Measurements from ENCODE around the gene SELENOM. TPM values are rescaled to one million over a fixed set of nuclear protein-coding genes. Genes with fewer than 3 reads are reported as not detected.

The SELENOM gene
- total RNA-seq, 2 experiments from 2014 or later = 2.1 to 2.2 TPM

DNA sequence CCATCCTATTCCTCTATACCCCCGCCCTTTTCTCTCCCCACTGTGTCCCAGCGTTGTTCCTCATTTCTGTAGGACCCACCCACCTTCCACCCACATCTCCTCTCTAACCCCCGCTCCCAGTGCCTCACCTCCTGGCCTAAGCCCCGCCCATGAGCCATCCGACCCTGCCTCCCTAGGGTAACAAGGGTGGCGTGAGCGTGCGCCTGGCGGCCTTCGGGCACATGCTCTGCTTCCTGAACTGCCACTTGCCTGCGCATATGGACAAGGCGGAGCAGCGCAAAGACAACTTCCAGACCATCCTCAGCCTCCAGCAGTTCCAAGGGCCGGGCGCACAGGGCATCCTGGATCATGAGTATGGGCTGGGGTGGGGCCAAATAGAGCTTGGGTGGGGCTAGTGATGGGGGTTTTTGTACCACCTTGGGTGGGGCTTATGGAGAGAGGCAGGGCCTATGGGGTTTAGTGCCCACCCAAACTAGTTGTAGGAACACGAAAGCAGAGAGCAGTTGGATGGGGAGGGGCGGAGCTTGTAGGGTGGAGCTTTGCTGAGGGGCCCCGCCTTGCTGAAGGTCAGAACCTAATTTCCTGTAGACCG is 19.9 kb upstream of the SELENOM start:
- no peaks in the 10 kb centered on the region for H3K4me1 Mint-ChIP-seq
- H3K4me3 Mint-ChIP-seq = no peak overlapping the region
- no peaks in the 10 kb centered on the region for H3K9me3 Mint-ChIP-seq
- no peaks in the 10 kb centered on the region for H3K36me3 Mint-ChIP-seq (ENCODE audit: low read depth)
- CTCF ChIA-PET = interaction anchor here (1.0 to 1.5 kb wide), 2 partner anchors 13 to 15 kb away, joined by 3 read pairs; partner anchors contain the start of gene PLA2G3
- no peak overlapping the region for H3K27ac Mint-ChIP-seq
- no peaks in the 10 kb centered on the region for H3K27me3 Mint-ChIP-seq
- DNase-seq = no peak
- POLR2A ChIA-PET = no interaction called here

DNA sequence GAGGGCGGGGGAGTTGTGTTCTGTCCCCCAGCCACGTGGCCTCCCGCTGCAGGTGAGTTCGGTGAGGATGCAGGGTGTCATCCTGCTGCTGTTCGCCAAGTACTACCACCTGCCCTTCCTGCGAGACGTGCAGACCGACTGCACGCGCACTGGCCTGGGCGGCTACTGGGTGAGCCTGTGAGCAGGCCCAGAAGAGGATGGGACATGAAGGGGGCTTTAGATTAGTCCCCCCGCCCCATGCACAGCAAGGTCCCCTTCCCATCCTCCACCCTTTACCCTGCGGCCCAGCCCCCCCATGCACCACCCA is 19.5 kb upstream of the SELENOM start:
- Mint-ChIP-seq H3K4me1 (no peaks in the 10 kb centered on the region), H3K9me3 (no peaks in the 10 kb centered on the region), H3K4me3 (no peak overlapping the region), H3K36me3 (ENCODE audit: low read depth) (no peaks in the 10 kb centered on the region), H3K27ac (no peak overlapping the region), H3K27me3 (no peaks in the 10 kb centered on the region)
- ChIA-PET POLR2A (no interaction called here), CTCF (no interaction called here)
- no peak for DNase-seq

GRCh38 chr22:31126128-31126868 is 18.9 kb upstream of the SELENOM start:
- ChIA-PET CTCF (no interaction called here), POLR2A (no interaction called here)
- Mint-ChIP-seq H3K4me3 (no peak overlapping the region), H3K27ac (no peak overlapping the region), H3K4me1 (no peaks in the 10 kb centered on the region), H3K9me3 (no peaks in the 10 kb centered on the region), H3K27me3 (no peaks in the 10 kb centered on the region), H3K36me3 (ENCODE audit: low read depth) (no peaks in the 10 kb centered on the region)
- no peak for DNase-seq

GRCh38 chr22:31125521-31126117 is 18.3 kb upstream of the SELENOM start:
- ChIA-PET POLR2A (no interaction called here), CTCF (no interaction called here)
- Mint-ChIP-seq H3K36me3 (ENCODE audit: low read depth) (no peaks in the 10 kb centered on the region), H3K27me3 (no peaks in the 10 kb centered on the region), H3K4me3 (no peak overlapping the region), H3K27ac (no peak overlapping the region), H3K9me3 (no peaks in the 10 kb centered on the region), H3K4me1 (no peaks in the 10 kb centered on the region)
- no peak for DNase-seq

DNA sequence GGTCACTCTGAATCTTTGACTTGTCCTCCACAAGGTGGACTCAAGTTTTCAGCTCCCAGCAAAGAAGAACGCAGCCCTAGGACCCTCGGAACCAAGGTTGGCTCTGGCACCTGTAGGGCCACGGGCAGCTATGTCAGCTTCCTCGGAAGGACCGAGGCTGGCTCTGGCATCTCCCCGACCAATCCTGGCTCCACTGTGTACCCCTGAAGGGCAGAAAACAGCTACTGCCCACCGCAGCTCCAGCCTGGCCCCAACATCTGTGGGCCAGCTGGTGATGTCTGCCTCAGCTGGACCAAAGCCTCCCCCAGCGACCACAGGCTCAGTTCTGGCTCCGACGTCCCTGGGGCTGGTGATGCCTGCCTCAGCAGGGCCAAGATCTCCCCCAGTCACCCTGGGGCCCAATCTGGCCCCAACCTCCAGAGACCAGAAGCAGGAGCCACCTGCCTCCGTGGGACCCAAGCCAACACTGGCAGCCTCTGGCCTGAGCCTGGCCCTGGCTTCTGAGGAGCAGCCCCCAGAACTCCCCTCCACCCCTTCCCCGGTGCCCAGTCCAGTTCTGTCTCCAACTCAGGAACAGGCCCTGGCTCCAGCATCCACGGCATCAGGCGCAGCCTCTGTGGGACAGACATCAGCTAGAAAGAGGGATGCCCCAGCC is 17.6 kb upstream of the SELENOM start:
- POLR2A ChIA-PET = interaction anchor here (0.6 kb wide), 1 partner anchor 93 kb away, joined by 6 read pairs; no protein-coding TSS in a partner anchor
- H3K9me3 Mint-ChIP-seq = no peaks in the 10 kb centered on the region
- DNase-seq = no peak
- H3K27ac Mint-ChIP-seq = no peak overlapping the region
- H3K4me3 Mint-ChIP-seq = no peak overlapping the region
- no peaks in the 10 kb centered on the region for H3K36me3 Mint-ChIP-seq (ENCODE audit: low read depth)
- H3K27me3 Mint-ChIP-seq = no peaks in the 10 kb centered on the region
- CTCF ChIA-PET = interaction anchor here (0.9 kb wide), 1 partner anchor 18 kb away, joined by 4 read pairs; the partner anchor contains the start of gene SELENOM
- H3K4me1 Mint-ChIP-seq = no peaks in the 10 kb centered on the region

DNA sequence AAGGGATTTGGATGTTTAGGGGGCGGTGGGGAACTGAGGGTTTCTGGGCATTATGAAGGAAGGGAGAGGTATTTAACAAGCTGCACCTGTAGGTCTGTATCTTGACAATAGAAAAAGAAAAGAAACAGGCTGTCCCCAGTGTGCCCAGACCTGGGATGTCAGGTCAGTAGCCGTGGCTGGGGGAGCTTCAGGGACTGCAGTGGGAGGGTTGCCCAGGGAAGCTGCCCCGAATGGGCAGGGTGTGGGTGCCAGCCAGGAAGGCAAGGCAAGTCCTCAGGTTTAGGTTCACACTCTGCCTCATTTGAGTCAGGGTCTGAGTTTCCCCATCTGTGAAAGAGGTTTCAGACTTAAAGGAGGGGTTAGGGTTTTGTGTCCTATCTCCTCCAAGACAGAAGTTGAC is 16.9 kb upstream of the SELENOM start:
- H3K36me3 Mint-ChIP-seq (ENCODE audit: low read depth) = no peaks in the 10 kb centered on the region
- POLR2A ChIA-PET = interaction anchor here (0.6 kb wide), 1 partner anchor 94 kb away, joined by 6 read pairs; no protein-coding TSS in a partner anchor
- no peaks in the 10 kb centered on the region for H3K4me1 Mint-ChIP-seq
- no peak overlapping the region for H3K27ac Mint-ChIP-seq
- H3K9me3 Mint-ChIP-seq = no peaks in the 10 kb centered on the region
- H3K27me3 Mint-ChIP-seq = no peaks in the 10 kb centered on the region
- CTCF ChIA-PET = interaction anchor here (0.8 to 0.9 kb wide), 2 partner anchors 17 to 213 kb away, joined by 3 to 4 read pairs; partner anchors contain the start of gene SELENOM
- no peak overlapping the region for H3K4me3 Mint-ChIP-seq
- no peak for DNase-seq

- POLR2A ChIA-PET = no interaction called here
- no peak for DNase-seq
- Mint-ChIP-seq H3K36me3 (ENCODE audit: low read depth) (no peaks in the 10 kb centered on the region), H3K9me3 (no peaks in the 10 kb centered on the region), H3K27me3 (no peaks in the 10 kb centered on the region), H3K4me3 (no peak overlapping the region), H3K27ac (no peak overlapping the region), H3K4me1 (no peaks in the 10 kb centered on the region)
- CTCF ChIA-PET = interaction anchor here (1.6 kb wide), 1 partner anchor 13 kb away, joined by 3 read pairs; no protein-coding TSS in a partner anchor
Measured at GRCh38 chr22:31123292-31123602, 15.9 kb upstream of the SELENOM start.

DNA sequence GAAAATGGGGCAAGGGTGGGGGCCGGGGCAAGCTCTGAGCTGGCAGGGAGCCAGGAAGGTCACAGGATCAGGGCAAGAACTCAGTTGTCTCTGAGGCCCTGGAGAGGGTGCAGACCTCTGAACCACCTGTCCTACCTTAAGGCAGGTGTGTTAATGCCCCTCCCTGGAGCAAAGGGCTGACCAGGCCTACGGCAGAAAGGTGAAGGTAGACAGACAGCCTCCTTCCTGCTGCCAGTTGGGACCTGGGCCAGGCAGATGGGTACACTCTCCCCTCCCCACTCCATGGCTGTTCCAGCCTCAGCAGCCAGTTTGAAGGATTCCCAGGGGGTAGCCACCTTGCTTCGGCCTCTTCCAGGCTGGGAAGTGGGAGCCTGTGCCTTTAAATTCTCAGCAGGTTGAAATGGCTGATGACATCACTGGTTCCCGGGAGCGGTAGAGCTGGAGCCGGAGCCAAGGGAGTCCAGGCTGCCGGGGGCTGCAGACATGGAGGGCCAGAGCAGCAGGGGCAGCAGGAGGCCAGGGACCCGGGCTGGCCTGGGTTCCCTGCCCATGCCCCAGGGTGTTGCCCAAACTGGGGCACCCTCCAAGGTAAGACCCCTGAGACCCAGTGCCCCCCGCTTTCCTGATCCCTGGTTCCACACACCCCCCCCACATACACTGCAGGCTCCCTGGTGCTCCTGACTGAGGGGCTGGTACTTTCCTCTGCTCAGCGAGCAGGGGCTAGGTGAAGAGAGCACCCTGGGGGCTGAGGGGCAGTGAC is 15.3 kb upstream of the SELENOM start, which contains the start of gene INPP5J:
Gene INPP5J, plus strand, starts transcription at position 435 of the 760 bp plus-strand sequence. Its CDS starts 49 bp downstream, at position 484.
- CTCF ChIA-PET = interaction anchor here (0.5 to 1.6 kb wide), 2 partner anchors 13 to 185 kb away, joined by 3 read pairs; no protein-coding TSS in a partner anchor
- no peaks in the 10 kb centered on the region for H3K4me1 Mint-ChIP-seq
- H3K36me3 Mint-ChIP-seq (ENCODE audit: low read depth) = no peaks in the 10 kb centered on the region
- POLR2A ChIA-PET = no interaction called here
- H3K4me3 Mint-ChIP-seq = no peak within 1 kb of the TSS
- H3K27me3 Mint-ChIP-seq = no peaks in the 10 kb centered on the region
- no peak within 1 kb of the TSS for H3K27ac Mint-ChIP-seq
- no peak for DNase-seq
- no peaks in the 10 kb centered on the region for H3K9me3 Mint-ChIP-seq

DNA sequence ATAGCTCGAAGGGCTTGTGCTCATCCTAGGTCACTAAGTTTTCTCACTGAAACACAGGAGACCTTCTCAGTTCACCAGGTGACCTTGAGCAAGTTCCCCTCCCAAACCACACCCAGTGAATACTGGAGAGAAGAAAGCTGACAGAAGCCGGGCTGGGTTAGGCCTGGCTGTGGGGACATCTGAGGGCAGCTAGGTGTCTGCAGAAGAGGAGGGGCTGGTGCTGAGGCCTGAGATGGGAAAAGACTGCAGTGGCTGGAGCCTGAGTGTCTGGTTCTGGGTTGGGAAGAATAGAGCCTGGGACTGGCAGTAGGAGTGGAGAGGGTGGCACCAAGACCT is 14.8 kb upstream of the SELENOM start:
- no peaks in the 10 kb centered on the region for H3K36me3 Mint-ChIP-seq (ENCODE audit: low read depth)
- ChIA-PET POLR2A (no interaction called here), CTCF (interaction anchor here (0.5 to 1.6 kb wide), 2 partner anchors 12 to 184 kb away, joined by 3 read pairs; no protein-coding TSS in a partner anchor)
- no peaks in the 10 kb centered on the region for H3K9me3 Mint-ChIP-seq
- H3K4me3 Mint-ChIP-seq = no peak overlapping the region
- H3K4me1 Mint-ChIP-seq = no peaks in the 10 kb centered on the region
- DNase-seq = no peak
- no peak overlapping the region for H3K27ac Mint-ChIP-seq
- H3K27me3 Mint-ChIP-seq = no peaks in the 10 kb centered on the region

DNA sequence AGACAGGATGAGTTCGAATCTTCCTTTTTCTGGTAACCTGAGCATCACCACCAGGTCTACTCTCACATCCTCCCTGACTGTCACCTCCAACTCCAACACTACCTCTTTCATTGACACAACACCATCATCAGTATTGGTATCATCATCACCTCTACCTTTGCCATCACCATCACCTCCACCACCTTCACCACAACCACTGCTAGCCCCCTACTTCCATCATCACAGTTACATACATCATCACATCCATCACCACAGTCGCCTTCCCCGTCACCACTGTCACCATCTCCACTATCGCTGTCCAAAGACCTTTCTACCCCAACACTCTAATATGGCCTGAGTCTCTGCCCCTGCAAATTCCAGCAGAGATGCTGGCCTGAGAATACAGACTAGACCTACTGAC is 14.0 kb upstream of the SELENOM start:
- Mint-ChIP-seq H3K27ac (no peak overlapping the region), H3K27me3 (no peaks in the 10 kb centered on the region), H3K36me3 (ENCODE audit: low read depth) (no peaks in the 10 kb centered on the region), H3K9me3 (no peaks in the 10 kb centered on the region), H3K4me1 (no peaks in the 10 kb centered on the region), H3K4me3 (no peak overlapping the region)
- CTCF ChIA-PET = no interaction called here
- POLR2A ChIA-PET = no interaction called here
- DNase-seq = no peak

DNA sequence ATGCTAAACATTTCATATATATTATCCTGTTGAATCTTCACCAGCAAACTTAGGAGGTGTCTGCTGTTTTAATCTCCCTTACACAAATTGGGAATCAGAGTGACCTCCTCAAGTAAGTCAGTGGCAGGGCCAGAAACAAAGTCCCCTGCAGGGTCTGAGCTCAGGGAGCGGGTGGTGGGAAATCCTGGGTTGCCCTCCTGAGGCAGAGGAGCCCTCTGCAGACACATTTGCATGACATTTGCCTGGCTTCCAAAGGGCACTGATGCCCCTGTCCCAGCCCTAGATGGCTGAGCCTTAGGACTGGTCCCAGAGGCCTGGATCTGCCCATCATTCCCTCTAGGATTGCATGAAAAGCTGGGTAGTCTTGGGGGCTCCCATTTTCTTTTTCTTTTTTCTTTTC is 13.3 kb upstream of the SELENOM start:
- no peaks in the 10 kb centered on the region for H3K9me3 Mint-ChIP-seq
- no peaks in the 10 kb centered on the region for H3K4me1 Mint-ChIP-seq
- H3K4me3 Mint-ChIP-seq = no peak overlapping the region
- H3K27ac Mint-ChIP-seq = no peak overlapping the region
- no peak for DNase-seq
- H3K27me3 Mint-ChIP-seq = no peaks in the 10 kb centered on the region
- ChIA-PET CTCF (no interaction called here), POLR2A (no interaction called here)
- no peaks in the 10 kb centered on the region for H3K36me3 Mint-ChIP-seq (ENCODE audit: low read depth)

DNA sequence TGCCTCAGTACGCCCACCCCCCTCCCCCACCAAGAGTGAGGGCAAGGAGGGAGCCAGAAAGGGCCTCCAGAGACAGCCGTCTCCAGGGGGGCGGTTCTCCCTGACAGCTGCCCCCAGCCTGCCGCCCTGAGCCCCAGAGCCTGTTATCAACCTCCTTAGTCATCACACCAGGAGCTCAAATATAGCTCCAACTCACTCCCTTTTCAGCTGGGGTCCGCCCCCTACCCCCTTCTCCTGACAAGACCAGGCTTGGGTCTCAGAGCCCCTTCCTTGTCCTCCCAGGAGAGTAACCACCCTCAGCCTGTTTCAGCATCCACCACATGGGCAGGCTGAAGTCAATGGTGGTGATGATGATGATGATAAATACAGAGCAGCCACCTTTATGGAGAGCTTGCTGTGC is 12.9 kb upstream of the SELENOM start:
- no peak for DNase-seq
- Mint-ChIP-seq H3K4me1 (no peaks in the 10 kb centered on the region), H3K27ac (no peak overlapping the region), H3K4me3 (no peak overlapping the region), H3K9me3 (no peaks in the 10 kb centered on the region), H3K36me3 (ENCODE audit: low read depth) (no peaks in the 10 kb centered on the region), H3K27me3 (no peaks in the 10 kb centered on the region)
- ChIA-PET POLR2A (no interaction called here), CTCF (no interaction called here)
